ENCODE measurements around the gene MKLN1. TPM values are rescaled to one million over a fixed set of nuclear protein-coding genes. Genes with fewer than 3 reads are reported as not detected.
A peak's percentile ranks its signal among the peaks of the same experiment; 100 is the strongest.
"Not testable (repeated sequence)": the region's sequence is repeated elsewhere in the genome, so short reads cannot be mapped to it uniquely, and the experiment has no call there.

MKLN1 gene
- polyA plus RNA-seq, 3 donors from 2014 or later, result 10.8 to 26.6 (median 17.5) TPM

DNA sequence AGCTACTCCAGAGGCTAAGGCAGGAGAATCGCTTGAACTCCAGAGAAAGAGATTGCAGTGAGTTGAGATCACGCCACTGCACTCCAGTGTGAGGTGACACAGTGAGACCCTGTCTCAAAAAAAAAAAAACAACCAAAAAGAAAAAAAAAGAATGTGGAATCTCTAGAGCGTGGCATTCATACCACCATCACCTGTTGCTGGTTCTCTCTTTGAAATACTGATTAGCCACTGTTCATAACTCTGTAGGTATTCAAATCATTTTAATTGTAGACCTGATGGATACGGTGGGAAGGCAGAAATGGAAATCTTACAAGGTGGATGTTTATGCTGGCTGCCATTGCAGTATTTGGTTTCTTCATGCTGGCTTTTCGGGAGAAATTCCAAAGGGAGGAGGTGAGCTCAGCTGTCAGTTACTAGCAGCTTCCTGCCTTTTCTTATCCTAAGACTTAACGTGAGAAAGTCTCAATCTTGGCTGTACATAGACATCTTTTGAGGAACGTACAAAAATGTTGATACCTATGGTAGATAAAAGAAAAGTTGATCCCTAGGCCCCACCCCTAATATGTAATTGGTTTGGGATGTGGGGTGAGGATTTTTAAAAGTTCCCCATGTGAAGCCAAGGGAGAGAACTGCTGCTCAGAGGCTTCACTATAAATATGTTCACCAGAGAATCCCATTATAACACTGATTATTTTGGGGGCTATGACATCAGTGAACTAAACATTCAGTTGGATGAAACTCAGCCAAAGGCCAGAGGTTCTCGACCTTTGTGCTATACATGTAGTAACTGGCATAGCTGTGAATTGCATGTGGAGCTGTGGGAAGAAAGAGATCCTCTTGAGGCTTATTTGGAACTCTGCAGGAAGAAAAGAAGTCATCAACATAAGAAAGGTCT is 26.9 kb upstream of the MKLN1 start:
- no peaks in the 10 kb centered on the region for H3K36me3 Mint-ChIP-seq
- peaks cover 0 to 2% (median 1%) of the 10 kb centered on the region in 3 donors for H3K27me3 Mint-ChIP-seq (ENCODE audit: low read depth in 3 of 3)
- no peak overlapping the region for H3K27ac Mint-ChIP-seq
- H3K9me3 Mint-ChIP-seq, result no peaks in the 10 kb centered on the region
- no peak for DNase-seq
- H3K4me3 Mint-ChIP-seq, result no peak overlapping the region
- no peaks in the 10 kb centered on the region for H3K4me1 Mint-ChIP-seq

DNA sequence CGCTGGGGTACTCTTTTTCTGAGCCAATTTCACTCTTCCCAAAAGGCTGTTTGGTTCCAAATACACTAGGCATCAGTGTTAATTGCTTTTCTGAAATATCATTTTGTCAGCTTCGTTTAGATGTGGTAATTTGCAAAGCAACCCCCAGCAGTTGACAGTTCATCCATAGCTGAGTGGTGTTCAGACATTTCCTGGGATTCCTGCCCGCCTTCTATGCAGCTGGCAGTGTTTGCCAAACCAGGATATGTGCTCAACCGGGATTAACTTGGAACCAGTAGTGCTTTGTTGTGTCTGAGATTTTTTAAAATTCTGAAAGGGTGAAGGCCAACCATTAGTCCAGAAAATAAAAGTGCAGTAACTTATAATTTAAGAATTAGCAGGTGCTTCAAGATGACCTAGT is 25.2 kb upstream of the MKLN1 start:
- Mint-ChIP-seq H3K36me3 (peaks cover 0 to 7% (median 6%) of the 10 kb centered on the region in 3 donors), H3K27me3 (ENCODE audit: low read depth in 3 of 3) (peaks cover 0 to 2% (median 1%) of the 10 kb centered on the region in 3 donors), H3K4me3 (no peak overlapping the region), H3K4me1 (no peaks in the 10 kb centered on the region), H3K27ac (no peak overlapping the region), H3K9me3 (peaks cover 0 to 6% (median 0%) of the 10 kb centered on the region in 6 donors)
- no peak for DNase-seq

DNA sequence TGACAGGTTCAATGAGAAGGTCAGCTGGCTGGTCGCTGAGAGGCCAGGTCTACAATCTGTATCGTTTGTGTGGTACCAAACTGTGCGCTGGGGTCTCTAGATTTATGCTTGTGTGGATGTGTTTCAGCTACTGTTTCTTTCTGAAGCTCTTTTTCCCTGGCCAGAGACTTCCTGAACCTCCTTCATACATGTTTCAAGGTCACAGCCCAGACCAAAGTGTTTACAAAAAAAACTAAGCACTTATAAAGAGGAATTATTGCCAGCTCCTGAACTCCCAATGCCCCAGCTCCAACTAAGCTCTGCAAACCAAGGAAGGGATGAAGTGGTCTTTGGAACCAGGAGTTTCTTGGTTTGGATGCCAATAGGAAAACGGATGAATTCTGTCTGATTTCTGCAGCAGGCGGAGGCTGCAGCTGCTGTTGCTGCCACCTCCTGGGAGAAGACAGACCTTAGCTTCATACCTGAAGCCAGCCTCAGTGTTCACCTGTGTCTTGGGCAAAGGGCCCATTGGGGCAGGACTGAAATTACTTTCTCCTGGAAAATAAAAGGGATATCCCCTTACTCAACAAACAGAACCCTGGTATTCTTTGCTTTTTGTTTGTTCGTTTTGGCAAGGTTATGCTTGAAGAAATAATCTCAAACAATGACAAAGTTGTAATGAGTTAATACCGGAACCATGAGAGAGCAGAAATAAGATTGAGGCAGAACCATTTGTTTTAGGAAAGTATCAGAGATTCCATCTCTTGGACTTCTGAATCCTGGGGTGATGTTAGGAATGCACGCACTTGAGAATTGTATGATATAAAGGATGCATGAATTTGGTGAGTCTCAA is 24.6 kb upstream of the MKLN1 start:
- Mint-ChIP-seq H3K4me3 (no peak overlapping the region), H3K27me3 (ENCODE audit: low read depth in 3 of 3) (peaks cover 0 to 3% (median 1%) of the 10 kb centered on the region in 3 donors), H3K27ac (no peak overlapping the region), H3K36me3 (peaks cover 0 to 7% (median 6%) of the 10 kb centered on the region in 3 donors), H3K4me1 (no peaks in the 10 kb centered on the region), H3K9me3 (peaks cover 0 to 6% (median 0%) of the 10 kb centered on the region in 6 donors)
- DNase-seq, result peak in 1 of 3 donors; percentile 17

DNA sequence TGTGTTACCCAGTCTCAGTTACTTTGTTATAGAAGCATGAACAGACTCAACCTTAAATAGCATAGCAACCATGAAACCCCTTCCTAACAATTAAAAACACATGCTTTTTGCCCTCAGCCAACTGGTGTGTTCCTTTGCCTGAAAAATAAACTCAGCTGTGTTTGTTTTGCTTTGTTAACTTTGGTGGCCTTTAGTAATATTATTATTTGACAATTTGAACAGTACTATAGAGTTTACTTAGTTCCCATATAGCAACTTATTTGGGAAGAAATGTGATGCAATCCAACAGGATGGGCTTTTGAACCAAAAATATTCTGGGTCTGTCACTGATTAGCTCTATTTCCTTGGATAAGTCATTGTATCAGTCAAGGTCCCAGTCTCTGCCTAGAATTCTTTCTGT is 22.5 kb upstream of the MKLN1 start:
- Mint-ChIP-seq H3K4me3 (no peak overlapping the region), H3K36me3 (peaks cover 0 to 7% (median 6%) of the 10 kb centered on the region in 3 donors), H3K27me3 (ENCODE audit: low read depth in 3 of 3) (peaks cover 0 to 3% (median 1%) of the 10 kb centered on the region in 3 donors), H3K4me1 (no peaks in the 10 kb centered on the region), H3K27ac (no peak overlapping the region), H3K9me3 (peaks cover 0 to 6% (median 0%) of the 10 kb centered on the region in 6 donors)
- no peak for DNase-seq

DNA sequence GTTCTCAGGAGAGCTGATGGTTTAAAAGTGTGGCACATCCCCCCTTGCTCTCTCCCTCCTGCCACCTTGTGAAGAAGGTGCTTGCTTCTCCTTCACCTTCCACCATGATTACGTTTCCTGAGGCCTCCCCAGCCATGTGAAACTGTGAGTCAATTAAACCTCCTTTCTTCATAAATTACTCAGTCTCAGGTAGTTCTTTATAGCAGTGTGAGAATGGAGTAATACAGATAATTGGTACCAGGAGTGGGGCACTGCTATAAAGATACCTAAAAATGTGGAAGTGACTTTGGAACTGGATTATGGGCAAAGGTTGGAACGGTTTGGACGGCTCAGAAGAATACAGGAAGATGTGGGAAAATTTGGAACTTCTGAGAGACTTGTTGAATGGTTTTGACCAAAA is 21.6 kb upstream of the MKLN1 start:
- not testable (repeated sequence) for H3K4me1 Mint-ChIP-seq; H3K36me3 Mint-ChIP-seq; DNase-seq; H3K27me3 Mint-ChIP-seq (ENCODE audit: low read depth in 3 of 3); H3K27ac Mint-ChIP-seq; H3K4me3 Mint-ChIP-seq; H3K9me3 Mint-ChIP-seq

- H3K4me3 Mint-ChIP-seq, result no peak overlapping the region
- DNase-seq, result no peak
- peaks cover 0 to 7% (median 6%) of the 10 kb centered on the region in 3 donors for H3K36me3 Mint-ChIP-seq
- H3K27ac Mint-ChIP-seq, result no peak overlapping the region
- H3K27me3 Mint-ChIP-seq (ENCODE audit: low read depth in 3 of 3), result peaks cover 0 to 3% (median 3%) of the 10 kb centered on the region in 3 donors
- H3K4me1 Mint-ChIP-seq, result no peaks in the 10 kb centered on the region
- H3K9me3 Mint-ChIP-seq, result peaks cover 0 to 6% (median under 1%) of the 10 kb centered on the region in 6 donors
These were observed 20.9 kb upstream of the MKLN1 start for GRCh38 chr7:131306777-131307176.

- H3K27ac Mint-ChIP-seq, result no peak overlapping the region
- H3K9me3 Mint-ChIP-seq, result peaks cover 0 to 6% (median 2%) of the 10 kb centered on the region in 6 donors
- peaks cover 2% of the 10 kb centered on the region in 3 donors for H3K27me3 Mint-ChIP-seq (ENCODE audit: low read depth in 3 of 3)
- no peaks in the 10 kb centered on the region for H3K4me1 Mint-ChIP-seq
- H3K36me3 Mint-ChIP-seq, result peaks cover 3 to 10% (median 8%) of the 10 kb centered on the region in 3 donors
- H3K4me3 Mint-ChIP-seq, result no peak overlapping the region
- no peak for DNase-seq
These were observed 20.0 kb upstream of the MKLN1 start for GRCh38 chr7:131307627-131308026.

DNA sequence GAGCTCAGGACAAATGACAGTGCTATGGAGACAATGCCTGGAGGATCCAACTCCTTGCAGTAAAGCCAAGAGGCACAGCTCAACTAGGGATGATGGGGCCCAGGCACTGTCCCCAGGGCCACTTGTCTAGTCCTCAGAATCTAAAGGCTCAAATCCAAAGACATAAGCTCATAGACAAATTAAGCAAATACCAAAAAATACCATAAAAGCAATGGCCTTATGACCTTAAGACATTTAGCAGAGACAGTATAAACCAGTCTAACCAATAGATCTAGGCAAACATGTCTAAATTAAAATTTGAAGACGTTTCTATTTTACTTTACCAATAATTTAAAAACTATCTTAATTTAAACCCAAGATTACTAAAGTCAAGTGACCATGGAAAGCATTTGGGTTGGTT is 14.8 kb upstream of the MKLN1 start:
- Mint-ChIP-seq H3K4me3 (no peak overlapping the region), H3K36me3 (peaks cover 4 to 6% (median 5%) of the 10 kb centered on the region in 3 donors), H3K27ac (no peak overlapping the region), H3K4me1 (no peaks in the 10 kb centered on the region), H3K9me3 (peaks cover 0 to 13% (median under 1%) of the 10 kb centered on the region in 6 donors), H3K27me3 (ENCODE audit: low read depth in 3 of 3) (peaks cover 4 to 8% (median 4%) of the 10 kb centered on the region in 3 donors)
- DNase-seq, result no peak

DNA sequence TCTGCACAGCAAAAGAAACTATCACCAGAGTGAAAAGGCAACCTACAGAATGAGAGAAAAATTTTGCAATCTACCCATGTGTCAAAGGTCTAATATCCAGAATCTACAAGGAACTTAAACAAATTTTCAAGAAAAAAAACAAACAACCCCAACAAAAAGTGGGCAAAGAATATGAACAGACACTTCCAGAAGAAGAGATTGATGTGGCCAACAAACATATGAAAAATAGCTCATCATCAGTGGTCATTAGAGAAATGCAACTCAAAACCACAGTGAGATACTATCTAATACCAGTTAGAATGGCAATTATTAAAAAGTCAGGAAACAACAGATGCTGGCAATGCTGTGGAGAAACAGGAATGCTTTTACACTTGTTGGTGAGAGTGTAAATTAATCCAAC is 7.1 kb upstream of the MKLN1 start:
- Mint-ChIP-seq H3K9me3 (no peaks in the 10 kb centered on the region), H3K27ac (no peak overlapping the region), H3K4me1 (peaks cover 0 to under 1% of the 10 kb centered on the region in 2 donors), H3K36me3 (peaks cover 0 to 22% (median 8%) of the 10 kb centered on the region in 3 donors), H3K4me3 (no peak overlapping the region), H3K27me3 (ENCODE audit: low read depth in 3 of 3) (peaks cover 0 to 9% (median 1%) of the 10 kb centered on the region in 3 donors)
- DNase-seq, result no peak

DNA sequence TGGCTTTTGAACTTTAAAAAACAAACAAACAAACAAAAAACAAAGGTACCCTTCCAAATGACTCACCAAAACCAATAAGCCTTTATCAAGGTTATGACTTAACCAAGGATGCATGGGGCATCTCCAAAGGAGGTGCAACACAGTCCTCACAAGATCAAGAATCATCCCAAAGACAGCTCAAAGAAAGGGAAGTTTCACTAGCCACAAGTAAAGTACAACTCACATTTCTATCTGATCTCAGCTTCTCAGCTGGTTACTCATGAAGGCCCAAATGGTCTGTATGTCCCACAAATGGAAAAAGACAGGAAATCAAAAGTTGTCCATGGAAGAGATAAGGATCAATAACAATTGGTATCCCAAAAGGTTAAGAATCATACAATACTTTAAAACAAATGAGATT is 6.0 kb upstream of the MKLN1 start:
- Mint-ChIP-seq H3K4me3 (no peak overlapping the region), H3K4me1 (peaks cover 4 to 5% of the 10 kb centered on the region in 2 donors), H3K9me3 (no peaks in the 10 kb centered on the region), H3K36me3 (peaks cover 0 to 22% (median 8%) of the 10 kb centered on the region in 3 donors), H3K27ac (no peak overlapping the region), H3K27me3 (ENCODE audit: low read depth in 3 of 3) (peaks cover 0 to 9% (median 1%) of the 10 kb centered on the region in 3 donors)
- no peak for DNase-seq

DNA sequence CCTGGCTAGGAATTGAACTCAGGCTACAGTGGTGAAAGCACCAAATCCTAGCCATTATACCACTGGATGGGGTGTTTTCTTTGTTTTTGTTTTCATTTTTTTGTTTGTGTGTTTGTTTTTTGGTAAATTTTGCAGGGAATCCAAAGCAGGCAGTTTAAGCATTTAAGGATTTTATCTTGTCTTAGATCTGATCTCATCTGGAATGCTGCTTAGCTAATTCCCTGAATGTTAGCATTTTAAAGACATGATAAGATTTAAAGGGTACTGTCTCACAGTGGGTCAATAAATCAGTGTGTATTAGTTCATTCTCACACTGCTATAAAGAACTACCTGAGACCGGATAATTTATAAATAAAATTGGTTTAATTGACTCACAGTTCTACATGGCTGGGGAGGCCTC is 5.6 kb upstream of the MKLN1 start:
- no peak overlapping the region for H3K4me3 Mint-ChIP-seq
- H3K36me3 Mint-ChIP-seq, result peaks cover 0 to 22% (median 5%) of the 10 kb centered on the region in 3 donors
- peaks cover 0 to 6% (median 1%) of the 10 kb centered on the region in 3 donors for H3K27me3 Mint-ChIP-seq (ENCODE audit: low read depth in 3 of 3)
- H3K4me1 Mint-ChIP-seq, result peaks cover 8 to 9% of the 10 kb centered on the region in 2 donors
- DNase-seq, result no peak
- no peaks in the 10 kb centered on the region for H3K9me3 Mint-ChIP-seq
- H3K27ac Mint-ChIP-seq, result no peak overlapping the region

- Mint-ChIP-seq H3K27ac (no peak overlapping the region), H3K9me3 (no peaks in the 10 kb centered on the region), H3K4me1 (peaks cover 14 to 15% of the 10 kb centered on the region in 2 donors), H3K36me3 (peaks cover 0 to 22% (median 5%) of the 10 kb centered on the region in 3 donors), H3K27me3 (ENCODE audit: low read depth in 3 of 3) (peaks cover 2 to 9% (median 3%) of the 10 kb centered on the region in 3 donors), H3K4me3 (no peak overlapping the region)
- no peak for DNase-seq
These were observed 4.8 kb upstream of the MKLN1 start for GRCh38 chr7:131322861-131323260.

DNA sequence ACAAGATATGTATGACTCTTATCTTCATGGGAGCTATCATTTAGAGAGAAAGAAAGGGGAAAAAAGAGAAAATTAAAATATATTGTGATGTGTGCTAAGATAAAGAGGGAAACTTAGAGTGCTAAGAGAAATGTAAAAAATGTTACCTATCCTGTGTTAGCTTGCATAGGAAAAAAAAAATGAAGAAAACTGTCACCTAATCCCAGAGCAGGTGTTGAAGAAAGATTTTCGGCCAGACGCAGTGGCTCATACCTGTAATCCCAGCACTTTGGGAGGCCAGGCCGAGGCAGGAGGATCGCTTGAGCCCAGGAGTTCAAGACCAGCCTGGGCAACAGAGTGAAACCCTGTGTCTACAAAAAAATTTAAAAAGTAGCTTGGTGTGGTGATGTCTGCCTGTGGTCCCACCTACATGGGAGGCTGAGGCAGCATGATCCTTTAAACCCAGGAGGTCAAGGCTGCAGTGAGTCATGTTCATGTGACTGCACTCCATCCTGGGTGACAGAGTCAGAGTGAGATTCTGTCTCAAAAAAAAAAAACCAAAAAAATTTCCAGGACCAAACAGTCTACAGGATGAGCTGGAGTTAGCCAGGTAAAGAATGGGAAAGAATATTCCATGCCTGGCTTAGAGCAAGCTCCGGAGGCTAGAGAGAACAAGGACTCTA is 2.4 kb upstream of the MKLN1 start:
- Mint-ChIP-seq H3K36me3 (peaks cover 0 to 16% (median 0%) of the 10 kb centered on the region in 3 donors), H3K27ac (no peak overlapping the region), H3K9me3 (no peaks in the 10 kb centered on the region), H3K4me1 (peaks cover 35 to 38% of the 10 kb centered on the region in 2 donors), H3K27me3 (ENCODE audit: low read depth in 3 of 3) (peaks cover 3 to 15% (median 6%) of the 10 kb centered on the region in 3 donors), H3K4me3 (peak overlapping the region in 3 of 5 donors; percentile 2 to 17 (median 11))
- DNase-seq, result no peak

Data from immature natural killer cell (primary cell).